HG02885 (cell line): Measurements from ENCODE around the gene VWA8.

Experiments used
- ATAC-seq: cut with Tn5 transposase; IDR thresholded peaks from one replicate; pipeline ENCODE4 v1.9.1; 2021; ENCODE audit warnings: mild to moderate bottlenecking; ENCODE audit not compliant: unreplicated experiment, poor library complexity

The VWA8 gene

DNA sequence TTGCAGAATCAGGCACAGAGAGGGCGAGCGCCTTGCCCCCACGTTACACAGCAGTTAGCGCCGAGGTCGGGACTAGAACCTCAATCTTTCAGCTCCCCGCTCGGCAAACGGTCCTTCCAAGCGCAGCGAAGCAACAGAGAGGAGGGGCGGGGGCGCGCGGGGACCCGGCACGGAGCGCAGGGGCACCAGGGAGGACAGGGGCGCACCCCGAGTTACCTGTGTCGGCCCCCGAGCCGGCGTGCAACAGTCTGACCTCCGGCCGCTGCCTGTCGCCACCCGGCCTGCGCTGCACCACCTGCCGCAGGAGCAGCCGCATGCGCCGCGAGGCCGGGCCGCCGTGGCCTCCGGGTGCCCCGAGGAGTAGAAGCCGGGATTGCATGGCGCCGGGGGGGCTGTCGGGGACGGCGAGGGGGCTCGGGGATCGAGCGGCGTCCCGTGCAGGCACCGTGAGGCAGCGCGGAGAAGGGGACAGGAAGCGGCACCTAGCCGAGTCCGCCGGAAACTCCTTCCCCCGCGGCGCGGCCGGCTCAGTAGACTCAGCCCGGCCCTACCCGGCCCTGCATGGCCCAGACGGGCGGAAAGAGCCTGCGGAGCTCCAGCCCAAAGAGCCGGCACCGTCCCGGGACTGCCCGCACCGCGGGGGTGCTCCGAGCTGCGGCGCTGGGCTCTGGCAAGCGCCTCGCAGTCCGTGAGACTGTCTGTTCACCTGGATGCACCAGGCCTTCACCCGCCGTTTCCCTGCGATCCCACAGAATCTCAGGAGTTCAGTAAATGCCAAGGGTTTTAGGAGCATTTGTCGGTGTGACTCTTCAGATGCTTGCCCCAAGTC lies at the start of gene VWA8:
VWA8 (minus strand) TSS at position 473 of the 829 bp plus-strand sequence; CDS start at position 379, 94 bp downstream.
- peak; percentile 93 for ATAC-seq

DNA sequence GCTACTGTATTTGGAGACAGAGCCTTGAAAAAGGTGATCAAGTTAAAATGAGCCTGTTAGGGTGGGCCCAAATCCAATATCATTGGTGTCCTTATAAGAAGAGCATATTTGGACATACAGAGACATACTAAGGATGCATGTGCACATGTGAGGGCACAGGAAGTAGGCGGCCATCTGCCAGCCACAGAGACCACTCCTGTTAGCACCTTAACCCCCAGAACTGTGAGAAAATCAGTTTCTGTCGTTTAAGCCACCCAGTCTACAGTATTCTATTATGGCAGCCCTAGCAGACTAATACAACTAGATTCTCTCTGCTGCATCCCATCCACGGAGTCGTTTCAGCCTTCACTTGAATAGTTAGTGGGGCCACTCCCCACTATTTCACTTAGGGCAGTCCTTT lies 48.1 kb upstream of the VWA8 start:
- ATAC-seq = no peak

GRCh38 chr13:42007844-42008243 lies 46.9 kb upstream of the VWA8 start:
- no peak for ATAC-seq

GRCh38 chr13:42002066-42002465 lies 41.2 kb upstream of the VWA8 start:
- ATAC-seq = no peak

GRCh38 chr13:42001580-42001979 lies 40.7 kb upstream of the VWA8 start:
- no peak for ATAC-seq

- no peak for ATAC-seq
Measured at GRCh38 chr13:42000846-42001245, 39.9 kb upstream of the VWA8 start.

DNA sequence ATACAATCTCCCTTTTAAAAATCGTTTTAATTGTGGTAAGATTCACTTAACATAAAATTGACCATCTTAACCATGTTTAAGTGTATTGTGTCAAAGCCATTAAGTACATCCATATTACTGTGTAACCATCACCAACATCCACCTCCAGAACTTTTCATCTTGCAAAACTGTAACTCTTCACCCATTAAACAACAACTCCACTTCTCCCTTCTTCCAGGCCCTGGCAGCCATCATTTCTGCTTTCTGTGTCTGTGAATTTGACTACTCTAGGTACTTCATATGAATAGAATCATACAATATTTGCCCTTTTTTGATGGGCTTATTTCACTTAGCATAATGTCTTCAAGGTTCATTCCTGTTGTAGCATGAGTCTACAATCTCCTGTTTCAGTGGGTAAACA lies 36.5 kb upstream of the VWA8 start:
- no peak for ATAC-seq

- peak; percentile 62 for ATAC-seq
Measured at GRCh38 chr13:41995946-41996345, 35.0 kb upstream of the VWA8 start.

DNA sequence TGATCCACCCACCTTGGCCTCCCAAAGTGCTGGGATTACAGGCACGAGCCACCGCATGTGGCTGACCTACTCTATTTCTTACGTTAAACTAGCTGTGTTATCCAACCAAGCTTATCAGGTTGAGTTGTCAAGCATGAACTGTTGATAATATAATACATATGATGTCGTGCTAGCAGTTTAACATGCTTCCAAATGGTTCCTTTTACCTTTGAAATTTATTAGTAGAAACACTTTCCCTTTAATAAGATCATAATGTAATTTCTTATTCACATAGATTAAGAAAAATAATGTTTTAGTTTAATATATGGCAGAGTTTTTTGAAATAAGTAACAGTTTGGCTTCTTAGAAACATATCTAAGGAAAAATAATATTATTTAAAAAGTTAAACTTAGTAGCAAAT lies 34.4 kb upstream of the VWA8 start:
- ATAC-seq = no peak

DNA sequence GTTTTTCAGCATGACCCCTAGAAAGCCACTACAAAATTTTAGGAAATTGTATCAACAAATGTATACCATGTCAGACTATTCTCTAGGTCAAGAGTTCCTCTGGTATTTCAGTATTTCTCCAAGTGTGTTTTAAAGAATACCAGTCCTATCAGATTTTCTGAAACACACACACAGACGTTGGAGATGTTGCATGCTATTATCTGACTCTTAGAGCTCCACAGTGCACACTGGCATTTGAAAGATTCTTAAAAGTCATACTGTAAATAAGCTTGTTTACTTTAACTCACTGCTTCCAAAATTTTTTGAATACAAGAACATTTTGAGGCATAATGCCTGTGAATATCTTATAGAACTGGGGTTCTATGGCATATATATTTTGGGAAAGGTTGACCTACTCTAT lies 33.8 kb upstream of the VWA8 start:
- ATAC-seq = no peak

- ATAC-seq = no peak
Measured at GRCh38 chr13:41991936-41992335, 31.0 kb upstream of the VWA8 start.

GRCh38 chr13:41988244-41988643 lies 27.3 kb upstream of the VWA8 start:
- no peak for ATAC-seq

GRCh38 chr13:41985788-41986508 lies 25.0 kb upstream of the VWA8 start:
- no peak for ATAC-seq

GRCh38 chr13:41981951-41982715 lies 21.2 kb upstream of the VWA8 start:
- ATAC-seq = no peak

- ATAC-seq = peak; percentile 55
Measured at GRCh38 chr13:41978007-41978406, 17.1 kb upstream of the VWA8 start.

DNA sequence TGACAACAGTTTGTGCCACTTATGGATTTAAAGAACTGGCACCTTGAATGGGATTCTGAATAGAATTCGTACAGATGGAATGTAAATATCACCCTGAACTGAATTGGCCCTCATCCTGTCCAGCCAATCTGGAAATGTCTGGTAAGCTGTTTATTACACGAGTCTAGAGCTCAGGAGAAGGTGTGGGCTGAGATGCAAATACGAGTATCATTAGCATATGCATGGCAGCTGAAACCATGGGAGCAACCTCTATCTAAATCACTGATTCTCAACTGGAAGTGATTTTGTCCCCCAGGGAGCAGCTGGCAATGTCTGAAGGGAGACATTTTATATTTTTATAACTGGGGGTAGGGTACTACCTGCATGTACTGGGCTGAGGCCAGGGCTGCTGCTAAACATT lies 15.6 kb upstream of the VWA8 start:
- no peak for ATAC-seq

GRCh38 chr13:41974262-41974900 lies 13.5 kb upstream of the VWA8 start:
- ATAC-seq = no peak

DNA sequence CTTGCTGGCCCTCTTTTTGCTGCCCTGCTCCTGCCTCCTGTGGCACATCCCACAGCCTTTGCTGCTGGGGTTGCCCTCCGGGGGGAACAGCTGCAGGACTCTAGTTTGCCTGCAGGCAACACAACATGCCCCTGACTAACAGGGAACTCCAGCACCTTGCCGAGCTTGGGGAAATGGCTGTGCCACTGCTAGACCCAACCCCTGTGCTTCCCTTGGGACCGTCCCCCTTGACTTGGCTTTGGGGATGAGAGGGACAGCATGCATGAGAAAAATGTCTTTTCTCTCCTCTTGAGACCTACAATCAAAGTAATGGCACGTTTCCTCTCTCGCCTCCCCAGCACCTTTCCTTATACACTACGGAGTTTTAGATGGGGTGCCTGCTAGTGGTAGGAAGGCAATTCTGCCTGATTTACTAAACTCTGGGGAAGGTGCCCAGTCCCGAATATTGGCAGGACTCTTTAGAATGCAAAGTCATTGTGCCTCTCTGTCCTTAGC lies 12.4 kb upstream of the VWA8 start:
- ATAC-seq = no peak

DNA sequence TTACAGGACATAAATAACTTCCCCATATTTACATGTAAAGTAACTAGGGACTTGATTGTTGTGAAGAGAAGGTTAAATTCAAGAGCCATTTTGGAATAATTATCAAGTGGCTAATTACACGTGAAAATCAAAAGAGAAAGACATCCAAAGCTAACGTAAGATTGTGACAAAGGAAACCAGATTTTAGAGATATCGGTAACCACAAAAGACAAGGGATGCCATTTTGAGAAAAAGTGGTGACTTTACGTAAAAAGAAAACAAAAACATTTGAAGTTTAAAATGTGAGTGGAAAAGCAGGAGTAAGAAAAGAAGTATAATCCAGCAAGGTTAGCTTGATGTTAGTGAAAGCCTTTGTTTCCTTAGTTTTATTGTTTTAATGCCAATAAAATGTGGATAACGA lies 10.9 kb upstream of the VWA8 start:
- ATAC-seq = no peak

DNA sequence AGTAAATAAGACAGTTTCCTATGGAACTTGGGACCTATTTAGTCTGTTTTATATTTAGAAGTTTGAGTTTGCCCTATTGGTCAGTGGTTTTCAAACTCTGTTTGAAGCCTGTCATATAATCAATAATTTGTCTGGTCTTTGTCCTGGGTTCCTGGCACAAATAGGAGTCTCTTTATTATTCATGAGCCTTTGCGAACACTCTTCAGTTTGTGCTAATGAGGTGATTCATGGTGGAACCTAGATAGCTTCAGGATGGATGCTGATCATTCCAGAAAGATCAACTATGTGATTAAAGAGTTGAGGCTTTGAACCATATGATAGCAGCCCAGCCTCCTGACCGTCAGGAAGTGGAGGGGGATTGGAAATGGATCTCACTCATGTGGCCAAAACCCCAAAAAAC lies 10.0 kb upstream of the VWA8 start:
- no peak for ATAC-seq
